HG03558 (cell line): ENCODE measurements around the gene LDB3.

Experiments used
- ATAC-seq: cut with Tn5 transposase; IDR thresholded peaks from one replicate; pipeline ENCODE4 v1.9.1; 2021; ENCODE audit warnings: moderate number of reproducible peaks; ENCODE audit not compliant: unreplicated experiment; ENCODE audit errors: extremely low read depth

The LDB3 gene

DNA sequence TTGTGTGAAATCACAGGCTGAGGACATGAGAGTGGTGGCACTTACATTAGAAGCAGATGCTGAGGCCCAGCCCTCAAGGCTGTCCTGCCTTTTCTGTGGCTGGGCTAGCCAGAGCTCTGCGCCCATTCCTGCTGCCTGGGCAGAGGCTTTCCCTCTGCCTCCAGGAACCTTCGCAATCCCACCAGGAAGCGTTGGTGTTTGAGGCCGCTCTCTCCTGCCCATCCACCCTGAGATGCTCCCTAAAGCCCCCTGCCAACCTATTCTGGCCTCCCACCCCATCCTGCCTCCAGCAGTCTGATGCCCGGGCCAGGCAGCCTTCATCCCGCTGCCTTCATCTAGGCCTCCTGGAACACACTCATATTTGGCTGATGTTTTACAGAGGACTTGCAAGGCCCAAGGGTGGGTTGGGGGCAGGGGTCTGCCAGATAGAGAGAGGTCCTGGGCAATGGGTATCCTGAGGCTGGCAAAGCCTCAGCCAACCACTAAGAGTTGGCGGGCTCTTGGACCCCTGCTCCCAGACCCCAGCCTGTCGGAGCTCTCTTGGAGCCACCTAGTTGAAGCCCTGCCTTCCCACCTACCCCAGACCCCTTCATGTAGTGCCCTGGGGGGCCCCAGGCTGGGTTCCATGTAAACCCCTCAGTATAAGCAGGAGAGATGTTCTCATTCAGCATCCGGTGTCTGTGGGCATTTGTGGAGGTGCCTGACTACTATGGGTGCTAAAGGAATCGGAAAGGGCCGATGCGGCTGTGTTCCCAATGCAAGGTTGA lies 32.7 kb downstream of the LDB3 start:
- no peak for ATAC-seq

DNA sequence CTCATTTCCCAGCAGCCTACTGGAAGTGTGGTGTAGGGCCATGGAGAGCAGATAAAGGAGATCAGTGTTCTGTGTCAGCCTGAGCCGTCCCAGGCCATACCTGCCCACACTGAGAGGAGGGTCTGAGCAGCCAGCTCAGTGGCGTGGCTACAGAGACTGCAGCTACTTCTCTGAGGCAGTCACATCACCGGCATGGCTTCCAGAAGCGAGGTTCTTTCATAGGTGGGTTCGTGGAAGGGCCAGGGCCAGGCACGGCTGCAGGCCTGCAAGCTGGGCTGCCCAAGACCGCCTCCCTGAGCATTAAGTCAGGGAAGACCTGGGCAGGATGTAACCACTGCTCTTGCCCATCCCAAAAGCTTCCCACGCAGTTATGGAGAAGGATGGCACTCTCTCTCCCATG lies 34.9 kb downstream of the LDB3 start:
- ATAC-seq: no peak

DNA sequence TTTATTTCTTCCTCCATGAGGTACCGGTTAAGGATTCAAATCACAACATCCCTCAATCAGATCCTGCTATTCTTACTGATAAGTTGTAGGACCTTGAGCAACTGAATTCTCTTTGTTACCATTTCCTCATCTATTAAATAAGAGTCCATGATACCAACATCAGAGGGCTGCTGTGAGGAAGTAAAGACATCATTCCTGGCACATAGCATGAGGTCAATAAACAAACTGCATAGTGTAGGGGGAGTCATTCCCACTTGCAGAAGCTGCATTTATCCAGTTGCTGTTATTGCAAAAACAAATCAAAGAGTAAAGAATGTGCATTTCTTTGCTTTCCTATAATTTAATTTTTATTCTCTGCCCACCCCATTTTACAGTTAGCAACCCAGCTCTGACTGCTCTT lies 36.8 kb downstream of the LDB3 start:
- ATAC-seq: no peak

DNA sequence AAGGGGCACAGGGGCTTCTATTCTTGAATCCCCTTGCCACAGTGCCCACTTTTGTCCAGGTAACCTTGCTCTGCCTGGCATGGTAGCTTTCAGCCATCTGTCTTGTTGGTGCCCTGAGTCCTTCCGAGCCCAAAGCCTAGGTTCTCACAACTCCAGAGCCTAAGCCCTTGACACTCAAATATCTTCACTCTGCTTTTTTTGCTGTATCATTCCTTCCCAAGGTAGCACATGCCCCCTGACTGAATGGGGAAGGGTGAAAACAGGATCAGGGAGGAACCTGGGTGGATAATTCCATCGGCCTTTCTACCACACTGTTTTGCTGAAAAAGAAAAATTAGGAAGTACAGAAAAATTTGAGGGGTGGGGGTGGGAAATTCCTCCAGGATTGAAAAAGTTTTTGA lies 37.6 kb downstream of the LDB3 start:
- no peak for ATAC-seq

DNA sequence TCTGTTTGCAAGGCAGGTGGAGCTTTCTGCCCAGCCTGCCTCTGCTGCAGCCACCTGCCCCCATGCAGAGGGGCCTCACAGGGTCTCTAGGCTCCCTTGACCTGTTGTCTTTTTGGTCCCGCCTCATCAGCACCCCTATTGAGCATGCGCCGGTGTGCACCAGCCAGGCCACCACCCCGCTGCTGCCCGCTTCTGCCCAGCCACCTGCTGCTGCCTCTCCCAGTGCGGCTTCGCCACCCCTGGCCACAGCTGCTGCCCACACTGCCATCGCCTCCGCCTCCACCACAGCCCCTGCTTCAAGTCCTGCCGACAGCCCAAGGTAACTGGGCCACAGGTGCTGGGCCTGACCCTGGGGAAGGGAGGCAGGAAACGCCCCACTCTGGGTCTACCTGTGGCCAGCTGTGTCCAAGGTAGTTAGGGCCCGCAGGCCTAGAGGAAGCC lies 38.1 kb downstream of the LDB3 start:
- no peak for ATAC-seq

DNA sequence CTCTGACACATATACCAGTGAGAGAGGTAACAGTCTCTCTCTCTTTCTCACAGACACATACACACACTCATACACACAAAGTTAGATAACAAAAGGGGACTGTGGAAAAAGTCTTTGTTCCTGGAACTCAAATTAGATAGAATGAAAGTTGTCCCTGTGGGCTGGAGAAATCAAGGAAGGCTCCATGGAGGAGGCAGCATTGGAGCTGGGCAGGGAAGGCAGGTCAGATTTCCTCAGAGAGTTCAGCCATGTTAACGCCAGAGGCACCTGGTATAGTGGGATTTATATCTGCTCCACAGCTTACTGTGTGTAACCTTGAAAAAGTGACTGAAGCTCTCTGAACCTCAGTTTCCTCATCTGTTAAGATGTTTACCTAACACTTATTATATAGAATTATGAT lies 38.7 kb downstream of the LDB3 start:
- ATAC-seq: no peak

DNA sequence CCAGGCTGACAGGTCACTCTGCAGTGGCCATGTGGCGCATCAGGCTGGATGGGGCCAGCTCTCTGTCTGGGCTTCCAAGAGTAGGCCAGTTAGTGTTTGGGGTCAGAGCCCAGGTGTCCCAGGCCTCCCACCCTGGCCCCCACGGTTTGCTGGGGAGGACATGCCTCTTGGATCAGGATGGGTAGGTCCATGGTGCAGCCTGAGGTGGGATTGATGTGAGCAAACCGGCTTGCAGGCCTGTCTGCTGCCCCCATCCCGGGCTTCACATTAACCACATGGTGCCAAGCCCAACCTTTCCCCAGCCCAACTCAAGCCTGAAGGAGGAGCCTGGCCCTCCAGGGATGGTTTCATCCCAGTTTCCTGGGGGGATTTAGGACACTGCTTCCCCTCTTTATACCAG lies 39.2 kb downstream of the LDB3 start:
- ATAC-seq: no peak

DNA sequence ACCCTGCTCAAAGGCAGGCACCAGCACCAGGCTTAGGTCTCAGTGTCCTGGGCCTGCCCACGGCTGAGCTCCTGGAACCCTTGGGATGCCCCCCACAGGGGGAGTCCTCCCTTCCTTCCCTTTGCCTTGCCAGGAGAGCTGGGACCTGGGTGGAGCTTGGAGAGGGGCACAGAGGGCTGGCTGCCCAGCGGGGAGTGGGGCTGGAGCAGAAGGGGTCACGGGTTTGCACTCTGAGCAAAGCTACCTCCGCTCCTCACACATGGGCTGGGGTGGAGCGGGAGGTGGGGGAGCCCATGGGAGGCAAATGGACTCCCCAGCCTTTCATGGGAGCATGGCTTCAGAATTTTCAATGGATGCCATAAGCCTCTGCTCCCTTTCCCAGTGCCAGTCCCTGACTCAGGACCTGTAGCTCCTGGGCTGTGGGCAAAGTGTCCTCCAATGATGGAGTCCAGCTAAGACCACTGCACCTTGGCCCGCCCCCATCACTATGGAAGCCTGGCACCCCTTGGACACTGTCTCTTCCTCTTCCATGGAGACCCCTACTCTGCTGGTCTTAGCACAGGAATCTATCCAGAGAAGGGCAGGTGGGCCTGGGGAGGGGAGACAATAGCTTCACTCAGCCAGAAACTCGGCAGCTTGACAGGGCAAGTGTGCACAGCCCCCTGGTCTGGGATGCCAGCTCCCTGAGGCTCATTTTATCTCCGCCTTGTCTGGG lies 39.9 kb downstream of the LDB3 start:
- no peak for ATAC-seq

DNA sequence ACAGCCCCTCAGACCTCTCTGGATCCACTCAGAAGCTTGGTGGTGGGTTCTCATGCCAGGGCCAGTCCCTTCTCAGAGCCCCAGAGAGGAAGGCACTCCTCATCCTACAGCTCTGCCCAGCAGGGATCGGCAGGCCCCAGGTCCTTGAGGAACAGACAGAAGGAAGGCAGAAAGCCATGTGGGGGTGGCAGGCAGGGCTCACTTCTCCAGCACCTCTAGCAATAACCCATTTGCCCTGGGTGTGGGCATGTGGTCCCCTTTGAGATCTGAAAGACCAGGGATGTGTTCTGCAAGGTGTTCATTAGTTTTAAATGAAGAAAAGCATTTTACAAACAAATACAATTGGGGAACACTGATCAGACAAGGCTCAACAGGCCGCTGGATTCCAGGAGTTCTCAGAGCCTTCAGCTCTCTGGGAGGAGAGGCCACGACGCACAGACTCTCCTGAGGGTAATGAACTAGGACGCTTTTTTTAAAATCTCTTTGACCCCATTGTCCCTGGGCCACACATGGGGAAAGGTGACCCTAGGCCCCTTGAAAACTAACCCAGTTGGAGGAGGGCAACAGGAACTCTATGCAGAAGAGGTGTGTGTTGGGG lies 40.6 kb downstream of the LDB3 start:
- no peak for ATAC-seq

DNA sequence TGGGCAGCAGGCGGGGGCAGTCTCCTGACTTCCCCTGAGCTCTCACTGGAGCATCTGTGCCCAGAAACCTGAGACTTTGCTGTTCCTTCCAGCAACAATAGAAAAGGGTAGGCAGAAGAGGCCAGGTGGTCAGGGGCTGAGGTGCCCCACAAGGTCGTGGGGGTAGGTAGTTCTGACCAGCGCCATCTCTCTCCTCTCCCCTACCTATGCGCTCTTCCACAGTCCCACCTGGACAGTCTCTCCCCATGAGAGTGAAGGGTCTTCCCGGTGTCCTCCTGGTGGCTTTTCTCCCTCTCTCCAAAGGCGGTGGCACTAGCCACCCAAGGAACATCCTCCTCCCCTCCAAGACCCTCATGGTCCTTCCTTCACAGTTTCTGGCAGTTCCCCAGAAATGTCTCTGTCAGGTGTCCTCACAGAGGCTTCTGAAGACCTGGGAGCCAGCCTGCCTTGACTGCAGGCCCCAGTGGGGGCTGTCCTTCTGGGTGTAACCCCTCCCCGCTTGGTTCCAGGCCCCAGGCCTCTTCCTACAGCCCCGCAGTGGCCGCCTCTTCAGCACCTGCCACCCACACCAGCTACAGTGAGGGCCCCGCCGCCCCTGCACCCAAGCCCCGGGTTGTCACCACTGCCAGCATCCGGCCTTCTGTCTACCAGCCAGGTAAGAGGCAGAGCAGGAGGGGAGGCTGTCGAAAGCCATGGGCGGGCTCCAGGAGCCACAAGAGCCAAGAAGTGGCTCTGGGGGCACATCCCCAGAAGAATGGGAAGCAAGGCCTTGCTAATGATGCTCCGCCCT lies 41.3 kb downstream of the LDB3 start:
- ATAC-seq: no peak

DNA sequence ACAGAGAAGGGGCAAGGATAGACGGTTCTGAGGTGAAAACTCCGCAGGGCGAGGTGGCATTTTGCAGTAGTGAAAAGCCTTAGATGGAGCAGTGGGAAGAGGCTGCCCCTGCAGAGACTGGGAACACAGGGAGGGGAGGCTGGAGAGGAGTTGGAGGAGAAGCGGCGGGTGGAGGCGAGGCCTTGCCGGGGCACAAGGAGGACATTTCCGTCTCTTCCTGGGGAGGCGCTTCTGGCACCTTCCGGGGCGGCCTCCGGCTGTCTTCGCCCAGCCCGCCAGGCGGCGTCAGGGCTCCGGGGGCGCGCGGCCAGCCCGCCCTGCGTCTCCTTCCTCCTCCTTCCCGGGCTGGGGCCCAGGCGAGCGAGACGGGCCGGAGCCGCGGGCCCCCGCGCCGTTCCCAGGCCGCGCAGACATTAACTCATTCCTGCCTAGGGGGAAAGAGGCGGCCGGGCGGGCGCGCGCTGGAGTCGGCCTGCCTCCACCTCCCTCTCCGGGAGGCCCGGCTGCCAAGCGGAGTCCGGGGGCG lies 42.7 kb downstream of the LDB3 start:
- ATAC-seq: peak; percentile 67

DNA sequence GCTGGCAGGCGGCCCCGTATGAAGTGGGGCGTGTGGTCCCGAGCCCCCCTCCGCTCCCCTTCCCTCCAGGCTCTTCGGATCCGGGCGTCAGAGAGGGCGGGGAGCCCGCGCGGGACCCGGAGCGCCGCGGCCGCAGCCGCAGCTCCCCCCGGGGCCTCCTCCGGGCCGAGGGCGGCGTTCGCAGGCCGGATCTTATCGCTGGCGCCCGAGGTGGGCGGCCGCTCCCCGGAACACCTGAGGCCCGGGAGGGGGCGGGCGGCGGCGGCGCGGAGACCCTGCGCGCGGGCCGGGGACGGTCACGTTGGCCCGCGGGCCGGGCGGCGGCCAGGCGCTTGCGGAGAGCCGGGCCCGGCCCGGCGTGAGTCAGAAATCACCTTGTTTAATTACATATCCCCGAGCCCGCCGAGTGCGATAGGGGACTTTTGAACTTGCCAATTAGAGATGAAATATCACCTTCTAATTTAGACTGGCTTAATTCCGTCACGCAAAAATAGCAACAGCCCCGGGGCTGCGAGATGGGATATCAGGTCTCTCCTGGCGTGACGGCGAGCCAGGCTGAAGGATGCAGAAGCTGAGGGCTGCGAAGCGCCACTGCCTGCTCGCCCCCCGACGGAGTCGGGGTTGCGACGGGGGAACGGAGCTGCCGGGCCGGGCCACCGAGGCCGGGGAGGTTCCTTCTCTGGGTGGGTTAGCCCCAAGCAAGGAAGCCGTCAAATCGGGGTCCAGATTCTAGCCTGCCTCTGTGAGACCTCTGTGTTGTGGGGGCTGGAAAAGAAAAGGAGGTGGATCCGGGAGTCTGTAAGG lies 43.4 kb downstream of the LDB3 start:
- peak; percentile 30 for ATAC-seq

DNA sequence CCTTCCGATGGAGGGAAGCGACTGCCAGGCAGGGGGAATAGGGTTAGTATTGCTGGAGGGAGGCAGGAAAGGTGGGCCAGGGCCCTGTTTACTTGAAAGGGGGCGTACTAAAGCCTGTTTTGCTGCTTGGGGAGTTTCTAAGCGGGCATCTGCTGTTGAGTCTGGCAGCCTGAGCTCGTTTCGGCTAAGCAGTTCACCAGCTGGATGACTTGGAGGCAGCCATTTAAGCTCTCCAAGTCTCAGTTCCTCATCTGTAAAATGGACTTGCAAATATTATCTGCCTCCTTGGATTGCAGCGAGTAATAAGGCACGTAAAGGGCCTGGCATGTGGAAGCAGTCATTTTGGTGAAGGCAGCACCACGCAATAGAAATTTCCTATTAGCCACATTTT lies 44.0 kb downstream of the LDB3 start:
- no peak for ATAC-seq

DNA sequence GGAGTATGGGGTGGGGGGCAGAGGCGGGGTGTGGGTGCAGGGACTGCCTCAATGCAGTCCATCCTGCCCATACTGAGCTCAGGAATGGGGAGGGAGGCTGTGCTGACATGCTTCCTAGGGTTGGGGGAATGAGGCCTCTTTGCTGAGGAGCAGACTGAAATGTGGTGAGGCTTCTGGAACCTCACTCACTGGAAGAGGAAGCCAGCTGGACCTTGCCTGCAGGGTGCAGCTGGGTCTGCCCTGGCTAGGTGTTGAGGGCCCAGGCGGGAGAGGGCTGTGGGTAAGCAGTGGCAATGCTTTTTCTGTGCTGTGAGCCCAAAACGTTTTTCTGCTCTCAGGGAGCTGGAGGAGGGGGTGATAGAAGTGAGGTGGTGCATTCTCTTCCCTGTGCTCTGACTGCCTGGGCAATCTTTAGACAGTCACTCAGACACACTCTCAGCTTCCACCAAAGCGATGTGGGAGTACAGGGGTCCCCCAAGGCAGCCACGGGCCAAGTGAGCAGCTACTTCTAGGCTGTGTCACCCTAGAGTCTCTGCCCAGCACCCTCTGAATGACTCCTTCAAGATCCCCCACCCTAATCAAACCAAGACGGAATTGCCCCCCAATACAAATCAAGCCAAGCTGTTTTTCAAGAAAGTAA lies 47.0 kb downstream of the LDB3 start:
- ATAC-seq: no peak

DNA sequence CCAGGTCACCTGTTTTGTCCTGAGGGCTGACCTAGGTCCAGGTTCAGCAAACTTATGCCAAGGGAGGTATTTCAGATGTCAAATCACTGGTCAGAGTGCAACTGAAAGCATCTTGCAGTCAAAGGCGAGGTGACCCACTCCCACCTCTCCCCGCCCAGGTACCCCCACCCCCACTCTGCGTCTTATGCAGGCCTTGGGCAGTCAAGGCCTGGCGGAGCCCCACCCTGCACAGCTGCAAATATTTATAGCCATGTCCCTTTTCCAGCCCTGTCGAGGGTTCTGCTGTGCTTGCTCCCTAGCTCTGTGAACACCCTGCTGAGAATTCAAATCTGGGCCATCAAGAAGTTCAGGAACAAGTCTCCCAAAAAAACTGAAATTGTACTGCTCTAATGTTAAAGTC lies 47.5 kb downstream of the LDB3 start:
- no peak for ATAC-seq

DNA sequence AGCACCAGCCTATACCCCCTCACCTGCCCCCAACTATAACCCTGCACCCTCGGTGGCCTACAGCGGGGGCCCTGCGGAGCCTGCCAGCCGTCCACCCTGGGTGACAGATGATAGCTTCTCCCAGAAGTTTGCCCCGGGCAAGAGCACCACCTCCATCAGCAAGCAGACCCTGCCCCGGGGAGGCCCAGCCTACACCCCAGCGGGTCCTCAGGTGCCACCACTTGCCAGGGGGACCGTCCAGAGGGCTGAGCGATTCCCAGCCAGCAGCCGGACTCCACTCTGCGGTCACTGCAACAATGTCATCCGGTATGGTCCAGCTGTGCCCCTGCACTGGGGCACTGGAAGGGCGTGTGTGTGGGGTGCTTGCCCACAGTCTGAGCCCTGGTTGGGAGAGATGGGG lies 48.2 kb downstream of the LDB3 start:
- ATAC-seq: no peak

DNA sequence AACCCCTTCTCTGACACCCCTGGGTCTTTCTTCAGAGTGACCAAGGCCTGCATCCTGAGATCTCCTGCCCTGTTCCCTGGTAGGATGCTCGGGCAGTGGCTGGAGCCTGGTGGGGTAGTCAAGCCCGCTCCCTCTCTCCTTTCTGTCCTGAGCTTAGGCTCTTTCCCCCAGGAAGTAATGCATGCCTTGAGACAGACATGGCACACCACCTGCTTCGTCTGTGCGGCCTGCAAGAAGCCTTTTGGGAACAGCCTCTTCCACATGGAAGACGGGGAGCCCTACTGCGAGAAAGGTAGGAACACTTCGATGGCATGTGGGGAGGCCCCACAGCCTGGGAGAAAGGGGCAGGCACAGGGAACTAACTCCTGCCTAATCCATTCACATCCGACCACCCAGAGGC lies 50.2 kb downstream of the LDB3 start:
- ATAC-seq: no peak

DNA sequence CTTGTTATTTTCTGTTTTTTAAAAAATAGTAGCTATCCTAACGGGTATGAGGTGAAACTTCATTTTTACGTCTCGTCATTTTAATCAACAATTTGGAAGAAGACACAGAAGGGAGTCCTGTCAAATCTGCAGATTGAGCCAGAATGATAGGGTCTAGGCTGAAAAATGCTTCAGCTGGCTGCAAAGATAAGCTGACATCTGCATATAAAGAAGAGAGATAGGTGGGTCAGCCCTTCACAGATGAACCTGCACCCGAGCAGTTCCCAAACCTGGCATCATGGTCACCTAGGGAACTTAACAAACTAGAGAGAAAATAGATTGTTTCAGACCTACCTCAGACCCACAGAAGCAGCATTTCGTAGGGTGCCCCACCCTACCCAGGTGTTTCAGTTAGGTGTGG lies 52.9 kb downstream of the LDB3 start:
- no peak for ATAC-seq

DNA sequence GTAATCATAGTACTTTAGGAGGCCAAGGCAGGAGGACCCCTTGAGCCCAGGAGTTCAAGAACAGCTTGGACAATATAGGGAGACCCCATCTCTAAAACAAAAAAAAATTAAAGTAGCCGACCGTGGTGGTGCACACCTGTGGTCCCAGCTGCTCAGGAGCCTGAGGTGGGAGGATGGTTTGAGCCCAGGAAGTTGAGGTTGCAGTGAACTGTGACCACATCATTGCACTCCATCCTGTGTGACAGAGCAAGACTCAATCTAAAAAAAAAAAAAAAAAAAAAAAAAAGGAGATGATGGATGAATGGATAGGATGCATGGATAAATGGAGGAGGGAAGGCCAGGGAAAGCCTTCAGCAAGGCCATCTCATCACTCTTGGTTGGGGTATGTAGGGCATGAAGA lies 54.7 kb downstream of the LDB3 start:
- no peak for ATAC-seq
